HG02870 (cell line): ENCODE measurements around the gene EDEM2.
"Not testable (repeated sequence)": the region's sequence is repeated elsewhere in the genome, so short reads cannot be mapped to it uniquely, and the experiment has no call there.

Experiments used
- ATAC-seq: cut with Tn5 transposase; IDR thresholded peaks from one replicate; pipeline ENCODE4 v1.9.1; 2021; ENCODE audit warnings: mild to moderate bottlenecking, moderate library complexity; ENCODE audit not compliant: unreplicated experiment

Gene EDEM2

GRCh38 chr20:35133735-35134134, 13.4 kb downstream of the EDEM2 start:
- no peak for ATAC-seq

GRCh38 chr20:35133031-35133430, 14.1 kb downstream of the EDEM2 start:
- ATAC-seq, result no peak

- no peak for ATAC-seq
These were observed 15.2 kb downstream of the EDEM2 start for GRCh38 chr20:35131934-35132333.

- no peak for ATAC-seq
These were observed 17.5 kb downstream of the EDEM2 start for GRCh38 chr20:35129647-35130069.

- ATAC-seq, result no peak
These were observed 21.4 kb downstream of the EDEM2 start for GRCh38 chr20:35125753-35126152.

GRCh38 chr20:35122756-35123405, 24.3 kb downstream of the EDEM2 start:
- no peak for ATAC-seq

GRCh38 chr20:35121186-35121585, 25.9 kb downstream of the EDEM2 start:
- no peak for ATAC-seq

- no peak for ATAC-seq
These were observed 27.0 kb downstream of the EDEM2 start for GRCh38 chr20:35120012-35120701.

GRCh38 chr20:35117629-35118028, 29.5 kb downstream of the EDEM2 start:
- no peak for ATAC-seq

GRCh38 chr20:35117196-35117595, 29.9 kb downstream of the EDEM2 start:
- ATAC-seq, result no peak

- no peak for ATAC-seq
These were observed 30.9 kb downstream of the EDEM2 start for GRCh38 chr20:35116258-35116657.

GRCh38 chr20:35115606-35116005, 31.5 kb downstream of the EDEM2 start:
- no peak for ATAC-seq

- not testable (repeated sequence) for ATAC-seq
These were observed 34.9 kb downstream of the EDEM2 start for GRCh38 chr20:35112276-35112675.

GRCh38 chr20:35111141-35111888, 35.8 kb downstream of the EDEM2 start:
- no peak for ATAC-seq

GRCh38 chr20:35108921-35109320, 38.2 kb downstream of the EDEM2 start:
- ATAC-seq, result no peak

GRCh38 chr20:35106827-35107380, 40.2 kb downstream of the EDEM2 start:
- ATAC-seq, result no peak

GRCh38 chr20:35104685-35105295, 42.3 kb downstream of the EDEM2 start:
- no peak for ATAC-seq

- ATAC-seq, result no peak
These were observed 45.5 kb downstream of the EDEM2 start for GRCh38 chr20:35101620-35102019.

- no peak for ATAC-seq
These were observed 53.8 kb downstream of the EDEM2 start for GRCh38 chr20:35093267-35093884.

GRCh38 chr20:35092524-35093266, 54.4 kb downstream of the EDEM2 start, which contains the start of gene TRPC4AP:
Gene TRPC4AP, minus strand, starts transcription at chr20:35092807. Its CDS starts 26 bp downstream, at chr20:35092781.
- ATAC-seq, result peak; percentile 88
